Measurements from ENCODE around the gene SNAPC4. TPM values are rescaled to one million over a fixed set of nuclear protein-coding genes. Genes with fewer than 3 reads are reported as not detected.

SNAPC4 gene
- total and polyA plus RNA-seq, 9 of the 15 experiments (the other 6 are each of a cell fraction or from before 2014, with no cell fraction given) = 0.21 to 21.8 (median 8.8) TPM

GRCh38 chr9:136363949-136364748, 35.8 kb downstream of the SNAPC4 start (continued):
- no peak for TF ChIP-seq PHB2 (IDR thresholded peaks at IDR 0.05; ENCODE audit: low read depth)
- no peak for TF ChIP-seq ATF2 (CRISPR knock-in tag; IDR thresholded peaks at IDR 0.05)
- TF ChIP-seq ELF1 (tag; IDR thresholded peaks at IDR 0.05) = peak; percentile 55
- TF ChIP-seq AFF4 (CRISPR knock-in tag; IDR thresholded peaks at IDR 0.05) = no peak
- TF ChIP-seq PCBP2 (IDR thresholded peaks at IDR 0.05; ENCODE audit: low read depth, low read length, poor library complexity, severe bottlenecking) = no peak
- TF ChIP-seq RBM25 (IDR thresholded peaks at IDR 0.05; ENCODE audit: low read depth, low read length, severe bottlenecking) = no peak
- TF ChIP-seq TBL1XR1 (IDR thresholded peaks at IDR 0.05; ENCODE audit: low read length in 2 of 2) = no peak
- TF ChIP-seq CTCF (IDR thresholded peaks at IDR 0.05 in 2 of 3, conservative IDR thresholded peaks at IDR 0.05 in 1 of 3; ENCODE audit: insufficient read depth in 2 of 3, low read depth in 1 of 3, low read length in 3 of 3) = peak in 1 of 3 experiments; percentile 11; a peak in 1 of 6 replicates
- TF ChIP-seq POLR2A (conservative IDR thresholded peaks at IDR 0.05) = peak; percentile 17
- no peak for TF ChIP-seq PURB (CRISPR knock-in tag; IDR thresholded peaks at IDR 0.05; ENCODE audit: low read depth)
- peak; percentile 66 for TF ChIP-seq SNRNP70 (optimal IDR thresholded peaks at IDR 0.05; ENCODE audit: low read depth, low read length)
